OCI-LY1 (cell line): ENCODE measurements around the gene SH3RF1.

Experiments used
- H2AFZ ChIP-seq: fragments of 200-600 bp; sonication (generic), shearing (Covaris generic); 2 replicates; pipeline ENCODE4 v1.6.0; 2014; ENCODE audit warnings: antibody characterized with exemption, mild to moderate bottlenecking, low read length
- H3F3A ChIP-seq: fragments of 200-600 bp; sonication (generic), shearing (Covaris generic); 2 replicates; pipeline ENCODE4 v1.6.0; 2014; ENCODE audit warnings: mild to moderate bottlenecking, antibody characterized with exemption, low read length, moderate library complexity; ENCODE audit not compliant: insufficient read depth
- H3K27ac ChIP-seq: fragments of 200-600 bp; sonication (generic); 2 replicates; pipeline ENCODE4 v1.5.1; 2014; ENCODE audit warnings: low read length, mixed run types, mild to moderate bottlenecking, low read depth; ENCODE audit not compliant: poor library complexity, severe bottlenecking
- H3K27me3 ChIP-seq: fragments of 200-600 bp; sonication (generic); 2 replicates; pipeline ENCODE4 v1.6.0; 2014; ENCODE audit warnings: antibody characterized with exemption, mild to moderate bottlenecking, low read length, moderate library complexity; ENCODE audit not compliant: insufficient read depth
- H3K36me3 ChIP-seq: fragments of 200-600 bp; sonication (generic); 2 replicates; pipeline ENCODE4 v1.6.1; 2014; ENCODE audit warnings: mild to moderate bottlenecking, antibody characterized with exemption, low read length, moderate library complexity, mixed read lengths; ENCODE audit not compliant: insufficient read depth
- H3K4me1 ChIP-seq: fragments of 200-600 bp; sonication (generic); 2 replicates; pipeline ENCODE4 v1.5.1; 2014; ENCODE audit warnings: mild to moderate bottlenecking, low read length, moderate library complexity; ENCODE audit not compliant: insufficient read depth, severe bottlenecking
- H3K4me2 ChIP-seq: fragments of 200-600 bp; sonication (generic), shearing (Covaris generic); 2 replicates; pipeline ENCODE4 v1.6.1; 2014; ENCODE audit warnings: low read length
- H3K4me3 ChIP-seq: fragments of 200-600 bp; sonication (generic); 2 replicates; pipeline ENCODE4 v1.5.1; 2014; ENCODE audit warnings: low read length, low read depth, mild to moderate bottlenecking, mixed read lengths; ENCODE audit not compliant: poor library complexity, severe bottlenecking
- H3K79me2 ChIP-seq: fragments of 200-600 bp; shearing (Covaris generic); 2 replicates; pipeline ENCODE4 v1.6.1; 2016; ENCODE audit warnings: mixed run types, low read length, mixed read lengths; ENCODE audit not compliant: insufficient read depth
- H3K9ac ChIP-seq: fragments of 200-600 bp; sonication (generic), shearing (Covaris generic); 2 replicates; pipeline ENCODE4 v1.6.1; 2014; ENCODE audit warnings: mild to moderate bottlenecking, low read length, mixed read lengths
- H3K9me2 ChIP-seq: fragments of 200-600 bp; sonication (generic), shearing (Covaris generic); 2 replicates; pipeline ENCODE4 v1.6.1; 2014; ENCODE audit warnings: low read depth, mild to moderate bottlenecking, low read length, mixed read lengths
- H3K9me3 ChIP-seq: fragments of 200-600 bp; shearing (Covaris generic); 2 replicates; pipeline ENCODE4 v1.6.1; 2014; ENCODE audit warnings: low read length, mixed read lengths
- H4K20me1 ChIP-seq: fragments of 200-600 bp; sonication (generic), shearing (Covaris generic); 2 replicates; pipeline ENCODE4 v1.6.0; 2016; ENCODE audit warnings: mild to moderate bottlenecking, low read length; ENCODE audit not compliant: insufficient read depth
- CTCF ChIP-seq: fragments of 200-600 bp; sonication (generic), shearing (Covaris generic); IDR thresholded peaks from 2 replicates; pipeline ENCODE4 v1.5.1; 2017; ENCODE audit warnings: mild to moderate bottlenecking, antibody characterized with exemption, low read length, moderate library complexity, mixed read lengths
- EZH2 ChIP-seq: fragments of 200-600 bp; sonication (generic), shearing (Covaris generic); IDR thresholded peaks from 2 replicates; pipeline ENCODE4 v1.8.0; 2017; ENCODE audit warnings: borderline replicate concordance, mixed run types, mild to moderate bottlenecking, antibody characterized with exemption, low read length, moderate library complexity, mixed read lengths

SH3RF1 gene

GRCh38 chr4:169233691-169234090 is 37.1 kb downstream of the SH3RF1 start:
- Histone ChIP-seq H3K9me2 (no peaks in the 10 kb centered on the region), H3K9me3 (no peaks in the 10 kb centered on the region), H4K20me1 (no peaks in the 10 kb centered on the region), H3K27me3 (no peaks in the 10 kb centered on the region), H3K4me1 (no peaks in the 10 kb centered on the region), H2AFZ (no peak overlapping the region), H3K4me3 (no peak overlapping the region), H3K79me2 (no peaks in the 10 kb centered on the region), H3K27ac (no peak overlapping the region), H3K4me2 (no peak overlapping the region), H3K9ac (no peak overlapping the region), H3K36me3 (no peaks in the 10 kb centered on the region), H3F3A (no peaks in the 10 kb centered on the region)
- no peak for TF ChIP-seq EZH2

- no peaks in the 10 kb centered on the region for H3K36me3 ChIP-seq
- no peak overlapping the region for H3K27ac ChIP-seq
Observed at GRCh38 chr4:169231647-169232262, 39.0 kb downstream of the SH3RF1 start.

GRCh38 chr4:169229571-169230028 is 41.2 kb downstream of the SH3RF1 start:
- H3K4me1 ChIP-seq: no peaks in the 10 kb centered on the region
- no peak overlapping the region for H3K9ac ChIP-seq
- H3K27ac ChIP-seq: no peak overlapping the region
- no peak for TF ChIP-seq EZH2
- TF ChIP-seq CTCF: no peak
- H3K36me3 ChIP-seq: no peaks in the 10 kb centered on the region
- no peaks in the 10 kb centered on the region for H3K9me3 ChIP-seq
- H2AFZ ChIP-seq: no peak overlapping the region
- H3F3A ChIP-seq: no peaks in the 10 kb centered on the region
- H3K9me2 ChIP-seq: no peaks in the 10 kb centered on the region
- no peaks in the 10 kb centered on the region for H3K79me2 ChIP-seq
- H3K27me3 ChIP-seq: no peaks in the 10 kb centered on the region
- H3K4me2 ChIP-seq: no peak overlapping the region
- H3K4me3 ChIP-seq: no peak overlapping the region
- no peaks in the 10 kb centered on the region for H4K20me1 ChIP-seq

More at GRCh38 chr4:169231647-169232262, 39.0 kb downstream of the SH3RF1 start:
- Histone ChIP-seq H3K9me3 (no peaks in the 10 kb centered on the region), H3K27me3 (no peaks in the 10 kb centered on the region), H3K4me3 (no peak overlapping the region), H3K9ac (no peak overlapping the region), H3K79me2 (no peaks in the 10 kb centered on the region), H3K9me2 (no peaks in the 10 kb centered on the region), H3F3A (no peaks in the 10 kb centered on the region), H2AFZ (no peak overlapping the region), H3K4me2 (no peak overlapping the region), H4K20me1 (no peaks in the 10 kb centered on the region), H3K4me1 (no peaks in the 10 kb centered on the region)
- TF ChIP-seq EZH2: no peak
- TF ChIP-seq CTCF: no peak

GRCh38 chr4:169228076-169228475 is 42.7 kb downstream of the SH3RF1 start:
- Histone ChIP-seq H3F3A (no peaks in the 10 kb centered on the region), H3K27ac (no peak overlapping the region), H3K79me2 (no peaks in the 10 kb centered on the region), H3K9me2 (no peaks in the 10 kb centered on the region), H3K9me3 (no peaks in the 10 kb centered on the region), H3K36me3 (no peaks in the 10 kb centered on the region), H3K4me3 (no peak overlapping the region), H4K20me1 (no peaks in the 10 kb centered on the region), H2AFZ (no peak overlapping the region), H3K9ac (no peak overlapping the region), H3K4me1 (no peaks in the 10 kb centered on the region), H3K27me3 (no peaks in the 10 kb centered on the region), H3K4me2 (no peak overlapping the region)
- TF ChIP-seq EZH2 (no peak), CTCF (no peak)
